Neural cell (in vitro differentiated cells): ENCODE data around the gene ZNF467. TPM values are rescaled to one million over a fixed set of nuclear protein-coding genes. Genes with fewer than 3 reads are reported as not detected.

Source experiments
- H2AFZ ChIP-seq: fragments of 200-600, 300-800 bp; sonication (generic), shearing (Covaris generic); 2 replicates; pipeline ENCODE4 v1.6.0; 2014; ENCODE audit warnings: low read depth, mild to moderate bottlenecking, antibody characterized with exemption, low read length, moderate library complexity
- H3F3A ChIP-seq: fragments of 200-600 bp; shearing (Covaris generic); 2 replicates; pipeline ENCODE4 v1.6.1; 2016; ENCODE audit warnings: mild to moderate bottlenecking, moderate library complexity, mixed read lengths, antibody characterized with exemption, low read length; ENCODE audit not compliant: insufficient read depth, poor library complexity, severe bottlenecking
- H3K27ac ChIP-seq: fragments of 200-600, 300-800 bp; sonication (generic), shearing (Covaris generic); 2 replicates; pipeline ENCODE4 v1.5.1; 2014; ENCODE audit warnings: mild to moderate bottlenecking, low read length, moderate library complexity
- H3K27me3 ChIP-seq: fragments of 300-800, 200-600 bp; sonication (generic), shearing (Covaris generic); 2 replicates; pipeline ENCODE4 v1.6.0; 2014; ENCODE audit warnings: mild to moderate bottlenecking, low read depth, low read length, moderate library complexity; ENCODE audit not compliant: insufficient read depth
- H3K36me3 ChIP-seq: fragments of 300-800, 200-600 bp; sonication (generic), shearing (Covaris generic); 2 replicates; pipeline ENCODE4 v1.5.1; 2014; ENCODE audit warnings: mild to moderate bottlenecking, antibody characterized with exemption, low read length, moderate library complexity; ENCODE audit not compliant: insufficient read depth
- H3K4me2 ChIP-seq: fragments of 300-800, 200-600 bp; sonication (generic), shearing (Covaris generic); 2 replicates; pipeline ENCODE4 v1.6.0; 2014; ENCODE audit warnings: mild to moderate bottlenecking, low read length
- H3K4me3 ChIP-seq: fragments of 300-800, 200-600 bp; sonication (generic), shearing (Covaris generic); 2 replicates; pipeline ENCODE4 v1.5.1; 2014; ENCODE audit warnings: mild to moderate bottlenecking, low read length, moderate library complexity
- H3K79me2 ChIP-seq: fragments of 200-600 bp; shearing (Covaris generic); replicated peaks from 2 replicates; pipeline ENCODE4 v1.6.0; 2014; ENCODE audit warnings: mild to moderate bottlenecking, low read length, moderate library complexity; ENCODE audit not compliant: insufficient read depth
- H3K9ac ChIP-seq: fragments of 300-800, 200-600 bp; sonication (generic), shearing (Covaris generic); 2 replicates; pipeline ENCODE4 v1.6.1; 2016; ENCODE audit warnings: mild to moderate bottlenecking, low read length, mixed read lengths
- H3K9me2 ChIP-seq: fragments of 200-600 bp; shearing (Covaris generic); 2 replicates; pipeline ENCODE4 v1.6.1; 2016; ENCODE audit warnings: mild to moderate bottlenecking, low read length, mixed read lengths; ENCODE audit not compliant: insufficient read depth
- H3K9me3 ChIP-seq: fragments of 200-600, 300-800 bp; sonication (generic), shearing (Covaris generic); 2 replicates; pipeline ENCODE4 v1.6.1; 2016; ENCODE audit warnings: mild to moderate bottlenecking, mixed run types, low read length, moderate library complexity, mixed read lengths
- H4K20me1 ChIP-seq: fragments of 200-600 bp; shearing (Covaris generic); 2 replicates; pipeline ENCODE4 v1.6.1; 2016; ENCODE audit warnings: mild to moderate bottlenecking, mixed run types; ENCODE audit not compliant: insufficient read depth
- CTCF ChIP-seq: fragments of 450-650 bp; IDR thresholded peaks from 2 replicates; pipeline ENCODE4 v1.5.1; 2014; ENCODE audit warnings: antibody characterized with exemption, mild to moderate bottlenecking, moderate library complexity; ENCODE audit not compliant: poor library complexity, severe bottlenecking
- EP300 ChIP-seq: fragments of 450-650 bp; conservative IDR thresholded peaks from 2 replicates; pipeline ENCODE4 v1.6.1; 2014; ENCODE audit warnings: antibody characterized with exemption, mild to moderate bottlenecking, moderate library complexity; ENCODE audit not compliant: poor library complexity, severe bottlenecking
- EZH2 ChIP-seq: fragments of 200-600, 300-800 bp; shearing (Covaris generic), sonication (generic); IDR thresholded peaks from 2 replicates; pipeline ENCODE4 v1.6.1; 2014; ENCODE audit warnings: antibody characterized with exemption, low read length, borderline replicate concordance, mild to moderate bottlenecking; ENCODE audit not compliant: insufficient read depth, poor library complexity, severe bottlenecking
- MXI1 ChIP-seq: fragments of 450-650 bp; conservative IDR thresholded peaks from 2 replicates; pipeline ENCODE4 v1.6.1; 2014; ENCODE audit warnings: antibody characterized with exemption, mild to moderate bottlenecking; ENCODE audit not compliant: poor library complexity, severe bottlenecking
- POLR2AphosphoS5 ChIP-seq: IDR thresholded peaks from 2 replicates; pipeline ENCODE4 v1.6.1; 2012
- RAD21 ChIP-seq: fragments of 450-650 bp; conservative IDR thresholded peaks from 2 replicates; pipeline ENCODE4 v1.6.1; 2014; ENCODE audit warnings: antibody characterized with exemption, mild to moderate bottlenecking, moderate library complexity
- SMC3 ChIP-seq: fragments of 450-650 bp; conservative IDR thresholded peaks from 2 replicates; pipeline ENCODE4 v1.6.1; 2014; ENCODE audit warnings: antibody characterized with exemption, mild to moderate bottlenecking, moderate library complexity; ENCODE audit not compliant: poor library complexity
- TAF1 ChIP-seq: IDR thresholded peaks from 2 replicates; pipeline ENCODE4 v1.6.1; 2012; ENCODE audit warnings: low read depth
- polyA plus RNA-seq: library from polyadenylated mRNA; depleted of rRNA; stranded (reverse); fragments of >200 nt; gene quantifications from 2 replicates; pipeline ENCODE4 v1.2.3, GENCODE V29; 2014
- TF ChIP-seq, protein P1 (sequence below): IDR thresholded peaks from 2 replicates; pipeline ENCODE4 v1.6.1; 2012; ENCODE audit warnings: borderline replicate concordance

ZNF467 gene
- polyA plus RNA-seq, 1 donor from 2014 or later: 11.9 TPM

DNA sequence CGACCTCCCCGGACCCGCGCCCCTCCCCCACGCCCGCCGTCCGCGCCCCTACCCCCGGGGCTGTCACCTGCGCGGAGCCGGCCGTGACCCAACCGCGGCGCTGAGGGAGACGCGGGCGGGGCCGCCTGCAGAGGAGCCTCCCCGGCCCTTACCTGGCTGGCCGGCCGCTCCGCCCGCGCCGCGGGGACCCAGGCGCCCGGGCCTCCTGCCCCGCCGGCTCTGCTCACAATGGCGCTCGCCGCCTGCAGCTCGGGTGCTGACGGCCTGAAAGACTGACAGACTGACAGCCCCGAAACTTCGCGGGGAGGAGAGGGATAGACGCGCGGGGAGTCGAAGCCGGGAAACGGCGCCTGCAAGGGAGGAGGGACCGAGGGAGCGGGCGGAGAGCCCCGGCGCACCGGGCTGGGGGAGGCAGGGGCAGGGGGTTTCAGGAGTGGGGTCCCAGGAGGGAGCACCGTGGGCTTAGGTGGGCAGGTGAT is 393 bp downstream of the ZNF467 start:
- no peaks in the 10 kb centered on the region for H3K27me3 ChIP-seq
- H4K20me1 ChIP-seq: no peaks in the 10 kb centered on the region
- TF ChIP-seq EP300: peak; percentile 16
- peak; percentile 16 for TF ChIP-seq TAF1
- no peak for TF ChIP-seq MXI1
- no peaks in the 10 kb centered on the region for H3K36me3 ChIP-seq
- H3F3A ChIP-seq: no peaks in the 10 kb centered on the region
- no peaks in the 10 kb centered on the region for H3K9me2 ChIP-seq
- H3K4me3 ChIP-seq: peak overlapping the region; percentile 79
- H2AFZ ChIP-seq: no peak overlapping the region
- peak overlapping the region; percentile 92 for H3K9ac ChIP-seq
- H3K9me3 ChIP-seq: no peaks in the 10 kb centered on the region
- no peaks in the 10 kb centered on the region for H3K79me2 ChIP-seq
- H3K27ac ChIP-seq: peak overlapping the region; percentile 57
- H3K4me2 ChIP-seq: no peak overlapping the region

DNA sequence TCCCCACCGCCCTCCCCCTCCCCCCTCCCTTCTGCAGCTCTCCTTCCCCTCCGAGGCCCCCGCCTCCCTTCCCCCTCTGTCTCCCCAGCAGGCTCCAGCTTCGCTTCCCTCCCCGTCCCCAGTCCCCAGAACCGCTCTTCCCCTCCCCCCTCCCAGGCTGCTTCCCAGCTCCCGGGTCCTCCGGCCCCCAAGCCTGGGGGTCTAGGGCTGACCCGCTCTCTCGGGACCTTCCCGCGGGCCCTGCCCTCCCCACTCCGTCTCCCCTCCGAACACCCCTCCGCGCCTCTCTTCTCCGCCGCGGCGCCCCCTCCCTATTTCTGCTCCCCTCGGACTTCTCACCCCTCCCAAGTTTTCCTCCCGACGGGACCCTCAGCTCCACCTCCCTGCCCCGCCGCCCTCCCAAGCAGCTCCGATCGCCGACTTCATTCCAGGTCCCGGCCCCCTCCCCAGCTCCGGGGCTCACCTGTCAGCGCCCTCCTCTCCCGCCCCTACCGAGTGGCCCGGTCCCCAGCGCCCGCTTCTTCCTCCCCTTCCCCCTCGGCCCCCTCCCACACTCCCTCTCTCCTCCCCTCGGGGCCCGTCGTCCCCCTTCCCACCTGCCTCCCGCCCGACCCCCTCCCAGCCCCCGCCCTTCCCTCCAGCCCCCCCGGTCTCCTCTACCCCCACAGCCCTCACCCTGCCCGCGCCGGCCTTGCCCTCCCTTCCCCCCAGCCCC is 990 bp downstream of the ZNF467 start:
- Histone ChIP-seq H3K9ac (peak overlapping the region; percentile 92), H3K4me2 (no peak overlapping the region), H3K27me3 (peaks cover 3% of the 10 kb centered on the region), H3K9me3 (no peaks in the 10 kb centered on the region), H2AFZ (peak overlapping the region; percentile 73), H3F3A (no peaks in the 10 kb centered on the region), H3K4me3 (peak overlapping the region; percentile 79), H3K79me2 (no peaks in the 10 kb centered on the region), H3K27ac (peak overlapping the region; percentile 81), H4K20me1 (no peaks in the 10 kb centered on the region), H3K9me2 (no peaks in the 10 kb centered on the region), H3K36me3 (no peaks in the 10 kb centered on the region)
- TF ChIP-seq SMC3 (no peak), EZH2 (no peak), POLR2AphosphoS5 (no peak), MXI1 (no peak), RAD21 (no peak), CTCF (no peak), EP300 (no peak), TAF1 (no peak)
- TF ChIP-seq, protein P1, sequence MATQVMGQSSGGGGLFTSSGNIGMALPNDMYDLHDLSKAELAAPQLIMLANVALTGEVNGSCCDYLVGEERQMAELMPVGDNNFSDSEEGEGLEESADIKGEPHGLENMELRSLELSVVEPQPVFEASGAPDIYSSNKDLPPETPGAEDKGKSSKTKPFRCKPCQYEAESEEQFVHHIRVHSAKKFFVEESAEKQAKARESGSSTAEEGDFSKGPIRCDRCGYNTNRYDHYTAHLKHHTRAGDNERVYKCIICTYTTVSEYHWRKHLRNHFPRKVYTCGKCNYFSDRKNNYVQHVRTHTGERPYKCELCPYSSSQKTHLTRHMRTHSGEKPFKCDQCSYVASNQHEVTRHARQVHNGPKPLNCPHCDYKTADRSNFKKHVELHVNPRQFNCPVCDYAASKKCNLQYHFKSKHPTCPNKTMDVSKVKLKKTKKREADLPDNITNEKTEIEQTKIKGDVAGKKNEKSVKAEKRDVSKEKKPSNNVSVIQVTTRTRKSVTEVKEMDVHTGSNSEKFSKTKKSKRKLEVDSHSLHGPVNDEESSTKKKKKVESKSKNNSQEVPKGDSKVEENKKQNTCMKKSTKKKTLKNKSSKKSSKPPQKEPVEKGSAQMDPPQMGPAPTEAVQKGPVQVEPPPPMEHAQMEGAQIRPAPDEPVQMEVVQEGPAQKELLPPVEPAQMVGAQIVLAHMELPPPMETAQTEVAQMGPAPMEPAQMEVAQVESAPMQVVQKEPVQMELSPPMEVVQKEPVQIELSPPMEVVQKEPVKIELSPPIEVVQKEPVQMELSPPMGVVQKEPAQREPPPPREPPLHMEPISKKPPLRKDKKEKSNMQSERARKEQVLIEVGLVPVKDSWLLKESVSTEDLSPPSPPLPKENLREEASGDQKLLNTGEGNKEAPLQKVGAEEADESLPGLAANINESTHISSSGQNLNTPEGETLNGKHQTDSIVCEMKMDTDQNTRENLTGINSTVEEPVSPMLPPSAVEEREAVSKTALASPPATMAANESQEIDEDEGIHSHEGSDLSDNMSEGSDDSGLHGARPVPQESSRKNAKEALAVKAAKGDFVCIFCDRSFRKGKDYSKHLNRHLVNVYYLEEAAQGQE: no peak
